H1 (cell line): ENCODE data around the gene MAP2K2. TPM values are rescaled to one million over a fixed set of nuclear protein-coding genes. Genes with fewer than 3 reads are reported as not detected.

Experiments used
- CTCF ChIA-PET: fragments of 300-600 bp; sonication (Branson Sonifier 250); formaldehyde crosslinking; loops from one replicate; lab custom pipeline; 2021; ENCODE audit not compliant: partially characterized antibody; lab: Charles Lee
- POLR2A ChIA-PET: fragments of 300-600 bp; sonication (Branson Sonifier 250); formaldehyde crosslinking; loops from one replicate; lab custom pipeline; 2021; ENCODE audit warnings: inconsistent platforms; ENCODE audit not compliant: partially characterized antibody; lab: Charles Lee
- DNase-seq, 2 experiments: peaks; one replicate each; pipeline versions ENCODE4 v3.0.0 to v3.0.0-alpha.2; 2010 to 2022; ENCODE audit warnings: low spot score in 2 of 2, low read depth in 1 of 2, mixed read lengths in 1 of 2
- FAIRE-seq: peaks from 2 replicates; lab custom pipeline; 2011; peaks lifted over from hg19 to GRCh38; lab: Jason Lieb, UNC
- H2AFZ ChIP-seq: 2 replicates; pipeline ENCODE4 v1.8.1; 2012; ENCODE audit warnings: low read length, inconsistent platforms
- H2AK5ac ChIP-seq: 2 replicates; pipeline ENCODE4 v1.6.1; 2013; ENCODE audit warnings: low read depth, low read length
- H2BK120ac ChIP-seq: replicated peaks from 2 replicates; pipeline ENCODE3; 2013; ENCODE audit warnings: low read depth, low read length, inconsistent platforms
- H2BK12ac ChIP-seq: 2 replicates; pipeline ENCODE4 v1.6.1; 2013; ENCODE audit warnings: low read depth, low read length
- H2BK15ac ChIP-seq: 2 replicates; pipeline ENCODE4 v1.6.1; 2013; ENCODE audit warnings: low read length
- H2BK20ac ChIP-seq: 2 replicates; pipeline ENCODE4 v1.6.1; 2013; ENCODE audit warnings: low read length
- H2BK5ac ChIP-seq: 2 replicates; pipeline ENCODE4 v1.6.1; 2013; ENCODE audit warnings: low read depth, low read length
- H3K14ac ChIP-seq: 2 replicates; pipeline ENCODE4 v1.6.1; 2013; ENCODE audit warnings: inconsistent platforms; ENCODE audit not compliant: insufficient read length
- H3K18ac ChIP-seq: 2 replicates; pipeline ENCODE4 v1.6.1; 2013; ENCODE audit warnings: low read length; ENCODE audit errors: extremely low read depth
- H3K23ac ChIP-seq: 2 replicates; pipeline ENCODE4 v1.6.1; 2013; ENCODE audit warnings: inconsistent platforms; ENCODE audit not compliant: insufficient read length
- H3K23me2 ChIP-seq: 2 replicates; pipeline ENCODE4 v1.6.1; 2013; ENCODE audit warnings: low read depth, low read length
- H3K27ac ChIP-seq: 2 replicates; pipeline ENCODE4 v1.6.1; 2011; ENCODE audit warnings: low read depth, low read length, inconsistent platforms
- H3K27me3 ChIP-seq, 4 experiments: replicated peaks in 1 of 4; 1 replicate in 1 of 4; 2 replicates in 3 of 4; pipeline versions ENCODE4 v1.6.1 to v1.8.1; 2011 to 2013; ENCODE audit warnings: low read length in 3 of 4, mild to moderate bottlenecking in 3 of 4, inconsistent platforms in 2 of 4, mixed read lengths in 2 of 4, moderate library complexity in 1 of 4; ENCODE audit not compliant: control insufficient read depth in 3 of 4, insufficient read depth in 3 of 4; ENCODE audit errors: extremely low read depth in 1 of 4
- H3K36me3 ChIP-seq, 4 experiments: 2 replicates each; pipeline versions ENCODE4 v1.6.1 to v1.8.1; 2011 to 2013; ENCODE audit warnings: mild to moderate bottlenecking in 4 of 4, low read length in 3 of 4, moderate library complexity in 2 of 4, control low read depth in 1 of 4, inconsistent platforms in 1 of 4; ENCODE audit not compliant: insufficient read depth in 4 of 4, control insufficient read depth in 2 of 4
- H3K4ac ChIP-seq: replicated peaks from 2 replicates; pipeline ENCODE3; 2013; ENCODE audit warnings: low read length, low read depth, mixed read lengths, inconsistent platforms; ENCODE audit not compliant: insufficient read length
- H3K4me1 ChIP-seq, 4 experiments: replicated peaks in 1 of 4; 1 replicate in 1 of 4; 2 replicates in 3 of 4; pipeline versions ENCODE4 v1.6.1 to v1.8.1; 2011 to 2013; ENCODE audit warnings: low read length in 3 of 4, inconsistent platforms in 2 of 4, mixed read lengths in 1 of 4; ENCODE audit not compliant: insufficient read depth in 4 of 4, control insufficient read depth in 3 of 4
- H3K4me2 ChIP-seq, 2 experiments: 2 replicates each; pipeline versions ENCODE4 v1.6.1 to v1.8.1; 2011 to 2013; ENCODE audit warnings: low read depth in 2 of 2, low read length in 2 of 2, control low read depth in 1 of 2, inconsistent platforms in 1 of 2, mild to moderate bottlenecking in 1 of 2; ENCODE audit not compliant: insufficient read depth in 1 of 2
- H3K4me3 ChIP-seq, 4 experiments: fragments of 200-600, 300-600 bp in 1 of 4; sonication (generic), shearing (Covaris generic), sonication (Bioruptor Twin) in 1 of 4; 2 replicates each; pipeline versions ENCODE4 v1.5.1 to v1.8.1; 2011 to 2016; ENCODE audit warnings: low read length in 4 of 4, low read depth in 3 of 4, control low read depth in 2 of 4, inconsistent platforms in 2 of 4, mild to moderate bottlenecking in 2 of 4, mixed read lengths in 1 of 4, moderate library complexity in 1 of 4; ENCODE audit not compliant: insufficient read depth in 2 of 4; ENCODE audit errors: extremely low read depth in 1 of 4
- H3K56ac ChIP-seq: replicated peaks from 2 replicates; pipeline ENCODE3; 2013; ENCODE audit warnings: low read depth, mild to moderate bottlenecking, mixed read lengths, low read length, inconsistent platforms; ENCODE audit not compliant: insufficient read length
- H3K79me1 ChIP-seq: 2 replicates; pipeline ENCODE4 v1.6.1; 2013; ENCODE audit warnings: low read depth, low read length, control low read depth
- H3K79me2 ChIP-seq, 2 experiments: 2 replicates each; pipeline versions ENCODE4 v1.6.1 to v1.8.1; 2012 to 2013; ENCODE audit warnings: low read length in 2 of 2, mild to moderate bottlenecking in 2 of 2, inconsistent platforms in 1 of 2; ENCODE audit not compliant: insufficient read depth in 2 of 2, control insufficient read depth in 1 of 2
- H3K9ac ChIP-seq, 4 experiments: replicated peaks in 1 of 4; 1 replicate in 1 of 4; 2 replicates in 3 of 4; pipeline versions ENCODE4 v1.6.1 to v1.8.1; 2011 to 2013; ENCODE audit warnings: low read depth in 3 of 4, low read length in 3 of 4, control low read depth in 2 of 4, mild to moderate bottlenecking in 2 of 4, moderate library complexity in 2 of 4, inconsistent platforms in 1 of 4; ENCODE audit errors: extremely low read depth in 1 of 4
- H3K9me3 ChIP-seq, 2 experiments: 2 replicates each; pipeline versions ENCODE4 v1.6.1 to v1.8.1; 2012 to 2013; ENCODE audit warnings: mild to moderate bottlenecking in 2 of 2, moderate library complexity in 2 of 2, control low read depth in 1 of 2, inconsistent platforms in 1 of 2, low read depth in 1 of 2, low read length in 1 of 2, mixed read lengths in 1 of 2; ENCODE audit not compliant: insufficient read depth in 2 of 2
- H4K20me1 ChIP-seq, 2 experiments: replicated peaks in 1 of 2; 2 replicates each; pipeline versions ENCODE3 to v1.8.1; 2011 to 2013; ENCODE audit warnings: inconsistent platforms in 2 of 2, low read length in 2 of 2, mild to moderate bottlenecking in 1 of 2; ENCODE audit not compliant: insufficient read depth in 2 of 2, control insufficient read depth in 1 of 2
- H4K5ac ChIP-seq: 2 replicates; pipeline ENCODE4 v1.6.1; 2013; ENCODE audit warnings: low read length, low read depth, mixed read lengths, inconsistent platforms; ENCODE audit not compliant: insufficient read length
- H4K8ac ChIP-seq: 2 replicates; pipeline ENCODE4 v1.8.0; 2013; ENCODE audit warnings: mild to moderate bottlenecking, moderate library complexity, low read length, inconsistent platforms; ENCODE audit not compliant: insufficient read depth; ENCODE audit errors: extremely low read depth
- H4K91ac ChIP-seq: replicated peaks from 2 replicates; pipeline ENCODE3; 2013; ENCODE audit warnings: low read length, mixed read lengths, inconsistent platforms; ENCODE audit not compliant: insufficient read length
- CBX5 ChIP-seq: fragments of 300-800, 300-1000 bp; sonication (generic); IDR thresholded peaks from 2 replicates; pipeline ENCODE4 v1.7.1; 2016; ENCODE audit warnings: antibody characterized with exemption, low read length, low read depth
- KDM4A ChIP-seq: IDR thresholded peaks from one replicate; pipeline ENCODE4 v1.7.1; 2012; ENCODE audit warnings: low read depth, mild to moderate bottlenecking, moderate library complexity, low read length, inconsistent platforms; ENCODE audit not compliant: severe bottlenecking
- NRF1 ChIP-seq: IDR thresholded peaks from 2 replicates; pipeline ENCODE4 v1.6.1; 2011; ENCODE audit warnings: mild to moderate bottlenecking, low read depth, low read length, improper control_type of control experiment
- WGBS, 2 experiments: shearing (Covaris generic) in 1 of 2; methylation state at CpG; one replicate each; pipeline versions ENCODE4 v1.1.6 to v1.1.7; 2013 to 2015; ENCODE audit warnings: low lambda C conversion rate in 2 of 2, mixed read lengths in 2 of 2, inconsistent platforms in 1 of 2, low coverage in 1 of 2, missing lambda C conversion rate in 1 of 2; ENCODE audit not compliant: insufficient replicate concordance in 2 of 2, insufficient coverage in 1 of 2, insufficient read length in 1 of 2; ENCODE audit errors: extremely low coverage in 1 of 2, missing lambda C conversion rate in 1 of 2; 5-methylcytosine and 5-hydroxymethylcytosine counted together
- polyA plus RNA-seq, 7 experiments: library from polyadenylated mRNA; depleted of rRNA in 3 of 7; stranded (reverse) in 5 of 7; unstranded in 2 of 7; fragments of >200 nt in 5 of 7; fragments of 200-250 nt in 2 of 7; gene quantifications; 1 replicate in 5 of 7; 2 replicates in 1 of 7; 4 replicates in 1 of 7; pipeline versions ENCODE4 v1.2.1 to v1.2.3, GENCODE V29; 2011 to 2013; ENCODE audit warnings: missing spikeins in 2 of 7, mixed read lengths in 2 of 7
- total RNA-seq: library from RNA; stranded (reverse); fragmentation: NEBNext Ultra II Directional; extraction: Animal tissue kit (Norgen Biotek cat#: 25700); gene quantifications from 2 replicates; pipeline ENCODE4 v1.2.1, GENCODE V29; 2021

MAP2K2 gene
- total and polyA plus RNA-seq, 2 of the 8 experiments (the other 6 are each of a cell fraction or from before 2014, with no cell fraction given), result 111 to 162 TPM

DNA sequence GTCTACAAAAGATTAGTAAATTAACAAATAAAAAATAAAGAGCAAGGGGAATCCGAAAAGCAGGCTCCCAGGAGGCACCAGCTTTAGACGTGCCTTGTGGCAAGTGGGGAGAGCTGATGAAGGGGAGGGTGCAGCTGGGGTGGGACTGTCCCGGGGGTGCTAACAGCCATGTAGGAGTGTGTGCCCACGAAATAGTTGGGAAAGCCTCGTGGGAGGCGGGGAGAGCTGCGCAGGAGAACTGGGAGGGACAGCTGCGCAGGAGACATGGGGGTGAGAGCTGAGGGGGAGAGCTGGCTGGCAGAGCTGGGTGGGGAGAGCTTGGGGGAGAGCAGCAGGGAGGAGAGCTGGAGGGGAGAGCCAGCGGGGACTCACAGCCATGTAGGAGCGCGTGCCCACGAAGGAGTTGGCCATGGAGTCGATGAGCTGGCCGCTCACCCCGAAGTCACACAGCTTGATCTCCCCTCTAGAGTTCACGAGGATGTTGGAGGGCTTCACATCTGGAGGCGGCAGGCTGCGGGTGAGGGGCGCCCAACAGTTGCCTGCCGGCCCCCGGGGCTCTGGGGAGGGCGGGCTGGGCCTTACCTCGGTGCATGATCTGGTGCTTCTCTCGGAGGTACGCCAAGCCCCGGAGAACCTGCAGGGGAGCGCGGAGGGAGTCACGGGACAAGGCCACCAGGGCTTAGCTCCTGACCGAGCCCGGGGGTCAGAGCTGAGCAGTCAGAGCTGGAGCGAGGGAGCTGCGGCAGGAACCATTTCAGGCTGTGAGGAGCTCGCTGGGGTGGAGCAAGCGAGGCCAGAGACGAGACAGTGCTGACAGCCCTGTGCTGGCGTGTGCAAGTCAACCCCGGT is 23.1 kb downstream of the MAP2K2 start:
- no peak overlapping the region for H3K27ac ChIP-seq
- no peak overlapping the region for H2BK5ac ChIP-seq
- no peak for FAIRE-seq
- no peak overlapping the region for H2BK15ac ChIP-seq
- H3K23ac ChIP-seq, result no peak overlapping the region
- no peak overlapping the region for H2BK20ac ChIP-seq
- no peak overlapping the region for H3K4me3 ChIP-seq
- no peak overlapping the region for H2BK120ac ChIP-seq
- no peak overlapping the region for H3K9ac ChIP-seq
- peaks cover 3% of the 10 kb centered on the region; the same call in 1 of the 2 replicates for H3K79me1 ChIP-seq
- H4K20me1 ChIP-seq, result peaks cover 3 to 9% of the 10 kb centered on the region in 2 experiments
- H3K9me3 ChIP-seq, result no peaks in the 10 kb centered on the region
- H2AFZ ChIP-seq, result no peak overlapping the region
- no peak overlapping the region for H3K56ac ChIP-seq
- no peak overlapping the region for H4K91ac ChIP-seq
- no peak overlapping the region for H3K4me2 ChIP-seq
- ChIA-PET CTCF (interaction anchor here (0.7 to 1.9 kb wide), 6 partner anchors 8 to 445 kb away, joined by 3 to 7 read pairs (median 4); no protein-coding TSS in a partner anchor), POLR2A (interaction anchor here (0.7 to 2.1 kb wide), 7 partner anchors 8 to 168 kb away, joined by 3 to 8 read pairs (median 3); partner anchors contain the start of gene NMRK2)
- no peak overlapping the region for H4K5ac ChIP-seq
- no peak overlapping the region for H3K14ac ChIP-seq
- no peaks in the 10 kb centered on the region for H3K4me1 ChIP-seq
- no peak for TF ChIP-seq NRF1
- no peak for TF ChIP-seq KDM4A
- no peak for TF ChIP-seq CBX5
- H4K8ac ChIP-seq, result no peak overlapping the region
- no peaks in the 10 kb centered on the region for H3K27me3 ChIP-seq
- H2AK5ac ChIP-seq, result no peak overlapping the region
- peaks cover 12 to 46% (median 33%) of the 10 kb centered on the region in 4 experiments for H3K36me3 ChIP-seq
- DNase-seq, result no peak
- WGBS, 2 experiments, result 94% methylated on average over 15 of the region's 38 CpGs; no CpG with 5 or more reads in 1 of the 2 experiments
- no peak overlapping the region for H3K18ac ChIP-seq
- no peaks in the 10 kb centered on the region for H3K23me2 ChIP-seq
- H3K79me2 ChIP-seq, result no peaks in the 10 kb centered on the region
- no peak overlapping the region for H3K4ac ChIP-seq
- H2BK12ac ChIP-seq, result no peak overlapping the region
